OCI-LY7 (cell line): Measurements from ENCODE around the gene RPL27. TPM values are rescaled to one million over a fixed set of nuclear protein-coding genes. Genes with fewer than 3 reads are reported as not detected.

Source experiments
- BruUV-seq: library from RNA; stranded (reverse); fragments of 400-500 nt; replicated peaks from 2 replicates; lab custom pipeline; 2021; lab: Mats Ljungman, UMichigan
- CTCF ChIA-PET: fragments of 300-600 bp; sonication (Branson Sonifier 250); formaldehyde crosslinking; loops from one replicate; lab custom pipeline; 2022; ENCODE audit warnings: antibody characterized with exemption; ENCODE audit not compliant: unreplicated experiment; lab: Charles Lee
- POLR2A ChIA-PET: fragments of 300-600 bp; sonication (Branson Sonifier 250); formaldehyde crosslinking; loops from one replicate; lab custom pipeline; 2022; ENCODE audit warnings: antibody characterized with exemption; lab: Charles Lee
- DNase-seq: peaks from one replicate; pipeline ENCODE4 v3.0.0-alpha.2; 2015; ENCODE audit warnings: low spot score
- H2AFZ ChIP-seq: fragments of 200-600 bp; sonication (generic), shearing (Covaris generic); 2 replicates; pipeline ENCODE4 v1.6.1; 2014; ENCODE audit warnings: mild to moderate bottlenecking, antibody characterized with exemption, low read length, moderate library complexity
- H3K27ac ChIP-seq: fragments of 200-600 bp; sonication (generic); 2 replicates; pipeline ENCODE4 v1.5.1; 2014; ENCODE audit warnings: mixed run types, low read depth, mild to moderate bottlenecking, moderate library complexity, low read length, inconsistent platforms; ENCODE audit not compliant: poor library complexity, severe bottlenecking
- H3K36me3 ChIP-seq: fragments of 200-600 bp; sonication (generic); 2 replicates; pipeline ENCODE4 v1.6.1; 2014; ENCODE audit warnings: mild to moderate bottlenecking, antibody characterized with exemption, low read length, moderate library complexity, mixed read lengths; ENCODE audit not compliant: insufficient read depth
- H3K4me1 ChIP-seq: fragments of 200-600 bp; sonication (generic); 2 replicates; pipeline ENCODE4 v1.5.1; 2014; ENCODE audit warnings: mild to moderate bottlenecking, low read length; ENCODE audit not compliant: insufficient read depth, poor library complexity, severe bottlenecking
- H3K4me2 ChIP-seq: fragments of 200-600 bp; sonication (generic); 2 replicates; pipeline ENCODE4 v1.6.1; 2014; ENCODE audit warnings: mild to moderate bottlenecking, low read length
- H3K4me3 ChIP-seq: fragments of 200-600 bp; sonication (generic); 2 replicates; pipeline ENCODE4 v1.5.1; 2014; ENCODE audit warnings: mild to moderate bottlenecking, low read depth, low read length; ENCODE audit not compliant: poor library complexity, severe bottlenecking
- H3K79me2 ChIP-seq: fragments of 200-600 bp; sonication (generic); 2 replicates; pipeline ENCODE4 v1.6.1; 2016; ENCODE audit warnings: low read depth, mild to moderate bottlenecking, low read length, moderate library complexity, mixed read lengths; ENCODE audit not compliant: insufficient read depth
- H3K9me2 ChIP-seq: fragments of 200-600 bp; sonication (generic); 2 replicates; pipeline ENCODE4 v1.6.1; 2016; ENCODE audit warnings: mild to moderate bottlenecking, low read length, mixed read lengths; ENCODE audit not compliant: insufficient read depth
- H3K9me3 ChIP-seq: fragments of 200-600 bp; sonication (generic); 2 replicates; pipeline ENCODE4 v1.6.1; 2014; ENCODE audit warnings: mild to moderate bottlenecking, mixed run types, low read length, mixed read lengths
- H4K20me1 ChIP-seq: fragments of 200-600 bp; sonication (generic); 2 replicates; pipeline ENCODE4 v1.6.1; 2014; ENCODE audit warnings: mild to moderate bottlenecking, antibody characterized with exemption, low read length, moderate library complexity, mixed read lengths; ENCODE audit not compliant: insufficient read depth
- CTCF ChIP-seq: fragments of 200-600 bp; sonication (generic); conservative IDR thresholded peaks from 2 replicates; pipeline ENCODE4 v1.5.1; 2014; ENCODE audit warnings: mild to moderate bottlenecking, antibody characterized with exemption, low read length, moderate library complexity, mixed read lengths
- EZH2phosphoT487 ChIP-seq: fragments of 200-600 bp; sonication (generic); IDR thresholded peaks from 2 replicates; pipeline ENCODE4 v1.6.1; 2018; ENCODE audit warnings: low read depth, borderline replicate concordance, mild to moderate bottlenecking, mixed run types, antibody characterized with exemption, low read length, moderate library complexity, mixed read lengths
- intact Hi-C: fragments of 100-400 bp; cut with micrococcal nuclease; formaldehyde crosslinking; loops from one replicate; pipeline ENCODE4 v1.10.0; 2022; ENCODE audit not compliant: unreplicated experiment
- total RNA-seq, 2 experiments: library from RNA; depleted of rRNA in 1 of 2; stranded (reverse); fragments of >200 nt in 1 of 2; shearing (Covaris generic) in 1 of 2; gene quantifications; 2 replicates each; pipeline ENCODE4 v1.2.3, GENCODE V29; 2014 to 2022

Gene RPL27
- total RNA-seq, 2 experiments from 2014 or later = 1,313 to 2,299 TPM

GRCh38 chr17:43020789-43021740 lies 22.8 kb downstream of the RPL27 start:
- ChIA-PET CTCF (interaction anchor here (0.6 kb wide), 1 partner anchor 612 kb away, joined by 3 read pairs; no protein-coding TSS in a partner anchor), POLR2A (interaction anchor here (0.7 kb wide), 1 partner anchor 101 kb away, joined by 4 read pairs; no protein-coding TSS in a partner anchor)
- Histone ChIP-seq H3K4me3 (peak overlapping the region; percentile 80), H3K27ac (no peak overlapping the region), H3K9me3 (no peaks in the 10 kb centered on the region), H4K20me1 (no peaks in the 10 kb centered on the region), H3K9me2 (no peaks in the 10 kb centered on the region), H3K4me1 (peaks cover 19% of the 10 kb centered on the region), H3K79me2 (no peaks in the 10 kb centered on the region), H3K36me3 (no peaks in the 10 kb centered on the region), H3K4me2 (peak overlapping the region; percentile 82), H2AFZ (peak overlapping the region; percentile 91; the same call in 1 of the 2 replicates)
- intact Hi-C loops = loop anchor here (5.0 kb wide), 1 partner anchor 191 kb away; the partner anchor contains the start of gene TMEM106A
- no TSS peak for BruUV-seq
- TF ChIP-seq CTCF (no peak), EZH2phosphoT487 (no peak)
- DNase-seq = peak; percentile 58

DNA sequence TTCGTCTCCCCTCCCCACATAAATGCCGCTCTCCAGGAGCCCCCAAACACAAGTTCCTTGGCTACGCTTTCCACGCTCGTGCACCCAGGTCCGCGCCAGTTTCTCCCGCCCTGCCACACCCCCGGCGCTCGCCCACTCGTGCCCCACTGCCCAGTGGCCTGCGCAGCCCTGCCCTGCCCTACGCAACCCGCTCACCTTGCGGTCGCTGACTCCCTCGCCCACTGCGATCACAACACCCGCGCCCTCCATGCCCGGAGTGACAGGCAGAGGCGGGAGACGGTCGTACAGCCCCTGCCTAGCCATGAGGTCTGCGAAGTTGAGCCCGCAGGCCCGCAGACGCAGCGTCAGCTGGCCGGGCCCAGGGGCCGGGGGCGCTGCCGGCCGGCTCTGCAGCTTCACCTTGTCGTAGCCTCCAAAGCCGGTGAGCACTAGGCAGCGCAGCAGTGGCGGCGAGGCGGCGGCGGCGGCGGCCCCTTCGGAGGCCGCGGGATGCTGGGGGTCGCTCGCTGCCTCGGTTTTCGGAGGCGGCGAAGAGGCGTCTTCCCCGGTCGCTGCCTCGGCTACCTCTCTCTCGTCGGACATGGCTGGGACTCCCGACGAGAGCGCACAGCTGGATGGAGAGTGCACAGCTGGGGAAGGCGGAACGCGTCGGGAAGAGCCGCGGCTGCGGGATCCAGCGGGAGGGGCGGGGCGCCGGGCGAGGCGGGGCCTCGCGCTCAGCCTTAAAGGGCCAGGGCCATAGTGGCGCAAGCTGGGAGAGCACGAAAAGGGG lies 23.7 kb downstream of the RPL27 start, which contains the start of gene VAT1:
Gene VAT1 (minus strand): TSS at position 645 of the 772 bp plus-strand sequence. CDS start 63 bp downstream, at position 582.
- Histone ChIP-seq H2AFZ (peak within 1 kb of the TSS; percentile 91), H3K27ac (peak within 1 kb of the TSS; percentile 38), H3K9me3 (no peaks in the 10 kb centered on the region), H3K79me2 (no peaks in the 10 kb centered on the region), H3K36me3 (no peaks in the 10 kb centered on the region), H4K20me1 (no peaks in the 10 kb centered on the region), H3K9me2 (no peaks in the 10 kb centered on the region), H3K4me2 (peak within 1 kb of the TSS; percentile 82), H3K4me1 (peaks cover 19% of the 10 kb centered on the region), H3K4me3 (peak within 1 kb of the TSS; percentile 80)
- DNase-seq = peak; percentile 71
- ChIA-PET POLR2A (interaction anchor here (0.5 kb wide), 1 partner anchor 13 kb away, joined by 3 read pairs; no protein-coding TSS in a partner anchor), CTCF (interaction anchor here (0.6 kb wide), 2 partner anchors 46 to 612 kb away, joined by 3 read pairs; no protein-coding TSS in a partner anchor)
- intact Hi-C loops = loop anchor here (5.0 kb wide), 1 partner anchor 190 kb away; the partner anchor contains the start of gene TMEM106A
- TF ChIP-seq CTCF (no peak), EZH2phosphoT487 (no peak)
- BruUV-seq = no TSS peak
